CD4-positive, alpha-beta T cell treated with Interleukin-1 beta for 1 hour (primary cell): ENCODE data around the gene PCSK6.

ENCODE experiments used
- DNase-seq, 2 donors: peaks; one replicate each; pipeline ENCODE4 v3.0.0-alpha.2; 2020 to 2022

PCSK6 gene

GRCh38 chr15:101522621-101523559 is 33.4 kb upstream of the PCSK6 start:
- DNase-seq: no peak

GRCh38 chr15:101522091-101522490 is 32.6 kb upstream of the PCSK6 start:
- no peak for DNase-seq

DNA sequence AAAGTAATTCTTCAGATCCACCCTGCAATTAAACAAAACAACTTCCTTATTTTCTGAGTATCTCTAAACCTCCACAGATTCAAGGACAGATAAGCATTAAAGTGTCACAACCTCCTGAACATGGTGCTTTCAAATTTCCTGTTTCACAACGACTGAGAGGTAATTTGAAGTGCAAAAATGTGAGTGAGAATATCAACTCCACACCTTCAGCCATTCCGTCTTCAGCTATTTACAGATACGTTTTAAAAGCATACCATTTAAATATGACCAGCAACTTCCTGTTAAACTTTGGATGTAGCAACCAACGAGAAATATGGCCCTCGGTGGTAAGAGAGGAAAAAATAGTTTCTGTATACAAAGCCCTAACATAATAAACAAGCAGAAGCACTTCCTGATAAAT is 32.1 kb upstream of the PCSK6 start:
- DNase-seq: no peak

- no peak for DNase-seq
Observed at GRCh38 chr15:101521069-101521468, 31.6 kb upstream of the PCSK6 start.

DNA sequence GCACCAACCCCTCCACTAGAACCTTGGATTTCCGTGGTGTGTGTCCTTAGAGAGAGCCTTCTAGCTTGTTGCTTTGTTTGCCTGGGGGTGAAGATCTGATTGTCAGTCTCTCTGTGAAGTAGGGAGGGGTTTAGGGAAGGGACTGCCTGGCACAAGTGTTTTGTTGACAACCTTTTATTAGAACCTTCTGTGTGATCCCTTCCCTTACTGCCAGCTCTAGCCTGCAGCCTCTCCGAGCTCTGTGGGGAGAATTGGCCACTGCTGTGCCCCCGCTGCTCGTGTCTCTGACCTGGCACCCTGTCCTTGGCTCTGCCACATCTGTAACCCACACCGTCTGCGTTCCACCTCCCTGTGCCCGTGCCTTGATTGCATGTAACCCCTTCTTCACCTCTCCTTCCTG is 30.9 kb upstream of the PCSK6 start:
- no peak for DNase-seq

DNA sequence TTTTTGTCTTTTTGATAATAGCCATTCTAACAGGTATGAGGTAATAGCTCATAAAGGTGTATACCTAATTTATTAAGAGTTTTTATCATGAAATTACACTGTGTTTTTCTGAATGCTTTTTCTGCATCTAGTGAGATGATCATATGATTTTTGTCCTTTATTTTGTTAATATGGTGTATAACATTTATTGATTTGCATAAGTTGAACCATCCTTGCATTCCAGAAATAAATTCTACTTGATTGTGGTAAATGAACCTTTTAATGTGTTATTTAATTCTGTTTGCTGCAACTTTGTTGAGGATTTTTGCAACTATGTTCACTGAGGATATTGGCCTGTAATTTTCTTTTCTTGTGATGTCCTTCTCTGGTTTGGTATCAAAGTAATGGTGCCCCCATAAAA is 28.0 kb upstream of the PCSK6 start:
- no peak for DNase-seq

DNA sequence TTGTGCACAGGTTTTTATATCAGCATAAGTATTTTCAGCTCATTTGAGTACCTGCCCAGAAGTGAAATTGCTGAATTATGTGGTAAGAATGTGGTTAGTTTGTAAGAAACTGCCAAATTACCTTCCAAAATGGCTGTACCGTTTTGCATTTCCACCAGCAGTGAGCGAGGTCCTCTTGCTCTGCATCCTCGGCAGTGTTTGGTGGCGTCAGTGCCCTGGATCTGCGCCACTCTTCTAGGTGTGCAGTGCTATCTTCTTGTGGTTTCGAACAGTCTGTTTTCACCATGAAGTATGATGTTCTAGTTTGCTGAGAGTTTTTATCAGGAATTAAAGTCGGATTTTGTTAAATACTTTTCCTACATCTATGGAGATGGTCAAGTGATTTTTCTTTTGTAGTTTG is 24.8 kb upstream of the PCSK6 start:
- DNase-seq: no peak

GRCh38 chr15:101511717-101512116 is 22.2 kb upstream of the PCSK6 start:
- no peak for DNase-seq

GRCh38 chr15:101510212-101511197 is 21.0 kb upstream of the PCSK6 start:
- no peak for DNase-seq

DNA sequence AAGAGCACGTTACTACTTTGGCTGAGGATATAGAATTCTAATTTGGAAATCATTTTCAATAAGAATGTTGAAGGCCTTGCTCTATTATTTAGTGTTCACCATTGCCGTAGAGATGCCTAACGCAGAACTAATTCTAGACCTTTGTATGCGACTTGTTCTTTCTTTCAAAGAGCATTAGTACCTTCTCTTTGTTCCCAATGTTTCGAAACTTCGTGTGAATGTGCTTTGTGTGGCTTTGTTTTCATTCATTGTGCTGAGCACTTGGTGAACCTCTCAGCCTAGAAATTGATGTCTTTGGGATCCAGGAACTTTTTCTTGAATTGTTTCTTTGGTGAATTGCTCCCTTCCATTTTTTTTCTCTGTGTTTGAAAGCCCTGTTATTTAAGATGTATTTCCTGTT is 19.8 kb upstream of the PCSK6 start:
- DNase-seq: no peak

GRCh38 chr15:101506491-101506890 is 17.0 kb upstream of the PCSK6 start:
- no peak for DNase-seq

DNA sequence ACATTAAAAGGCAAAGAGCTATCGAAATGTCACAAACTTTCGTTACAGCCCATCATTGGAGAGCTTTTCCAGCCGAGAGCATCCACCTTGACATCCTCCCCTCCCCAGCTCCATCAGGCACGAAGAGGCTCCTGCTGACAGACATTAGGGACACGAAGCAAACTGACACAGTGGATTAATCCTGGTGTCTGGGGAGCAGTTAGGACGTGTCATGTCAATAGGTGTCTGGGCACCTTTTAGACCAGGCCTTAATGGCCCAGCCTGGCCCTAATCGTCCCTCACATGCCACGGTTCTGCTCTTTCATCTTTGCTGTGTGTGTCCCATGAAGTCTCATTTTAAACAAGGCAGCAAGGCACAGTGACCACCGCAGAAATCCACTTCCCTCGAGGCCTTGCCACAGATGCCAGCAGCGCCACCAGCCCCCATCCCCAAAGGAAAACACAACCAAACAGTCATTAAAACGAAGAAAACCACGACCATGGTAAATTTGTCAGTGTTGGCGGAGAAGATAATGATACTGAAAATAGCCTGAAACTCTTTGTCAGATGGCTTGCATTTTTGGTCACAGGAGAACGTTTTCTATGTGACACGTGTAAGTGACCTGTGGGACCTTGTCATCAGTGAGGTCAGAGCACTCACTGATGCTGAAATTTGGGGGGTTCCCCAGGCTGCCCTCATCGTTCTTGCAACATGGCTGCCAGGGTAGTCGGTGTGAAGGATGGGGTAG is 16.3 kb upstream of the PCSK6 start:
- DNase-seq: no peak

- no peak for DNase-seq
Observed at GRCh38 chr15:101504866-101505609, 15.5 kb upstream of the PCSK6 start.

GRCh38 chr15:101504373-101504772 is 14.9 kb upstream of the PCSK6 start:
- no peak for DNase-seq

DNA sequence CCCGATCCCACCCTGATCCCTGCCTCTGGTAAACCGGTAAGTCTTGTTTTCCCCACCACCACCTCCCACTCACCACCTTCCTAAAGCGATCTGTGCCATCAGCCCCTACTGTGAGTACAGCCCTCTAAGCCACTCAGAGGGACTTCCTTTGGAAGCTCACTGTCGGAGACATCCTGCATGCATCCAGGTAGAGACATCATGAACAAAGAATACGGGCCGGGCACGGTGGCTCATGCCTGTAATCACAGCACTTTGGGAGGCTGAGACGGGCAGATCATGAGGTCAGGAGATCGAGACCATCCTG is 13.7 kb upstream of the PCSK6 start:
- no peak for DNase-seq

DNA sequence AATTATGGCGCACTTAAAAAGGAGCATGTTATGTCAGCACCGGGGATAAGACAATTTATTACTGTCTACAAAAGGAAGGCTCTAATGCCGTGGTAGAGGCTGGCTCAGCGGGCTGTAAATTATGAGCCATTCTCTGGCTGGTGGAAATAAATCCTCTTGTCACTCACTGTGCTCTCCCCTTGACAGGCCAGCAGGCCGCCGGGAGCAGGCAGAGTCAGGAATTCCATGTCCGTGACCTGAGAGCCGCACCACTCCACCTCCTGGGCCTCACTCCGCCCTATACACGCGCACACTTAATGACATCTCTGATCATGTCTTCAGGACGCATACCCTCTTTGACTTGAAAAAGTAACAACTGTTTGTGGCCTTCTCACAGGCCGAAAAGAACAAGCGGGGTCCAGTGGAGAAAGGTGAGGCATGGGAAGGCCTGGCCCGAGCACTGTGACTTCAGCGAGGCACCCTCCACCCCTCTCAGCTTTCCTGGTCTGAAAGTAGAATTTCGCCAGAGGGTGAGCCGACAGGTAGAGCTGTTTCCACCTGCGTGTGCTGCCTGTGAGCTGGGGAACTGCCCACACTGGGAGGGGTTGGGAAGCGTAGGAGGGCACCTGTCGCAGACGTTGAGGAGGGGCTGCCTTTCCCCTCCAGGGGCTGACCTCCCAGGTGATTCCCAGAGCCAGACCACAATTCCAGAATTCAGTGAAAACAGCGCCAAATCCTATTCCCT is 13.2 kb upstream of the PCSK6 start:
- no peak for DNase-seq

- peak; percentile 36 to 37 for DNase-seq
Observed at GRCh38 chr15:101501703-101502373, 12.3 kb upstream of the PCSK6 start.

DNA sequence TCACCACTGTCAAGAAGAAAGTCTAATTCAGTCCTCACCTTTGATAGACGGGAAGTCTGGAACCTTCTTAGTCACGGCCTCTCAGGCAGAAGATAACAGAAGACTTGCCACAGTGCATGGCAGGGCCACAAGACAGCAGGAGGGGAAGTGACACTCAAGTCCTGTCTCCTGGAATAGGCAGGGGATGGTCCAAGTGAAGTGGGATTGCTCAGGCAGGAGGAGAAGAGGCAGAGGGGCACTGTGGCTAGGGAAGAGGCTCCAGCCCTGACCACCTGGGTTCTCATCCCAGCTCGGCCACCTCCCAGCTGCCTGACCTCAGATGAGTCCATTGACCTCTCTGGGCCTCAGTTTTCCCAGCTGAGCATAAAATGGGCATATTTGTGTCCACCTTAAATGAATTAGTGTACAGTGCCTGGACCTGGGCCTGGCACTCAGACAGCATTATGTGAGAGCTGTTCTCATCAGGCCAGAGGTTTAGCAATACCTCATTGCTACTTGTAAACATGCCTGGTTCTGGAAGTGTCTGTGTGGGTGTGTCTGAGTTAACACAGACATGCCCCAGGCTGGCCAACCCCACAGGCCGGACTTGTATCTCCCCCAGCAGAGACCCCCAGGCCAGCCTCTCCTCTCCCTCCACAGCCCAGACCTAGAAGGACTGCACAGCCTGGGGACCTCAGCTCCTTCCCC is 11.5 kb upstream of the PCSK6 start:
- no peak for DNase-seq

DNA sequence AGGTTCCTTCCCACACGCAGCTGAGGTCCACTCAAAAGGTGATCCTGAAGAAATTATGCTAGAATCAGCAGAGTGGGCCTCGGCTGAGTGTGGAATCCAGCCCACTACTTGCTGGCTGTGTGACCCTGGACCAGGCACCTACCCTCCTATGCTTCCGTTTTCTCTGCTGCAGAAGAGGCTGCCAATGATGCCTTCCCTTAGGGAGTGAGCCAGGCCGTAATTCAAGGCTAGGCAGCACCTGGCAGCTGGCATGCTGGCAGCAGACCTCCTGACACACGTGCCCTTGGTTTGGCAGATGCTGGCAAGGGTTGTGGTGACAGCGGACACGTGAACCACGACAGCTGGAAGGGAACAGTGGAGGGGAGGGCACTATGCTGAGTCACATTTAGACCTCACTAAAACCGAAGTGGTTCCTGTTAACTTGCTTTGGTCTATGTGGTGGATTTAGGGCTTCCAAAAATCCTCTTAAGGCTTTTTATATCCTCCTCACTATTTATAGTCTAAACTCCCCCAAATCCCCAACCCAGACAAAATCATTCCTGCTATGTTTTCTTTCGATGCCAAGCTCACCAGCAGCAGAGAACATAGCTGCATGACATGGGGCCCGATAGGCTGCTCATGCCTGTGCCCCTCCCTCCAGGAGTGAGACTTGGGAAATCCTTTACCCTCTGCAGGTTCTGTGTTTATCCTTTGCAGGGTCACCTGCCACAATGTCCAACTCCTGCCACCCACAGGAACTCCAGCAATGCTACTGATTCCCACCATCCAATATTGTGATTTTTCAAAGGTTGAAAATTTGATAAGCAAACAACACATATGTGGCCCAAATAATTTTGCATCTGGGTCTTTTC is 10.6 kb upstream of the PCSK6 start:
- peak in 1 of 2 donors; percentile 24 for DNase-seq
